ENCODE results near the gene TRAF3IP1.
"Not testable (repeated sequence)": the region's sequence is repeated elsewhere in the genome, so short reads cannot be mapped to it uniquely, and the experiment has no call there.

Gene TRAF3IP1

DNA sequence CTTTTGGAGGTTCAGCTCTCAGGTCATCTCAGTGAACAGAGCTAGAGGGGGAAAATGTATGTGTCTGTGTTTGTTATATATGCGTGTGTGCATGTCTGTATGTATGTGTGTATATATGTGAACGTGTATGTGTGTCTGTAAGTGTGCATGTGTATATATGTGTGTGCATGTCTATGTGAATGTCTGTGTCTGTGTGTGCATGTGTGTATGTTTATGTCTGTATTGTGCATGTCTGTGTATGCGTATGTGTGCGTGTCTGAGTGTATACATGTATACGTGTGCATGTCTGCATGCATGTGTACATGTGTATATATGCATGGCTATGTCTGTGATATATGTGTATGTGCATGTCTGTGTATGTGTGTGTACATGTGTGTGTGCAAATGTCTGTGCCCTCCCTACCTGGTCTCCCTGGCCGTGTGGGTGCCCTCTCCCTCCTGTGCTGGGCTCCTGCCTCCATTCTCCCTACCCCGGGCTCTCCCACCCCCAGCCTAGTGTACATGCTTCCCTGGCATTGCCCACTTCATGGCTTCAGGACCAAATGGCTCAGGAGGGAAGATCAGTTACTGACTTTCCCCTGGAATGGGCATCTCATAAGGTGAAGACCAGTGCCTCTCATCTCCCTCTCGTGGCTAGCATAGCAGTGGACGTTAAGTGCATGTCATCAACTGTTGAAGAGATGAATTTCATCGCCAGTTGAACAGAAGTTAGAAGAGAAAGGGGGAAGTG, 49.9 kb downstream of the TRAF3IP1 start:
- TF ChIP-seq POLR2A (IDR thresholded peaks at IDR 0.05; ENCODE audit: extremely low read depth, insufficient read length) (no peak), MYC (IDR thresholded peaks at IDR 0.05; ENCODE audit: low read depth, low read length) (no peak)
- TF ChIP-seq, protein P1, sequence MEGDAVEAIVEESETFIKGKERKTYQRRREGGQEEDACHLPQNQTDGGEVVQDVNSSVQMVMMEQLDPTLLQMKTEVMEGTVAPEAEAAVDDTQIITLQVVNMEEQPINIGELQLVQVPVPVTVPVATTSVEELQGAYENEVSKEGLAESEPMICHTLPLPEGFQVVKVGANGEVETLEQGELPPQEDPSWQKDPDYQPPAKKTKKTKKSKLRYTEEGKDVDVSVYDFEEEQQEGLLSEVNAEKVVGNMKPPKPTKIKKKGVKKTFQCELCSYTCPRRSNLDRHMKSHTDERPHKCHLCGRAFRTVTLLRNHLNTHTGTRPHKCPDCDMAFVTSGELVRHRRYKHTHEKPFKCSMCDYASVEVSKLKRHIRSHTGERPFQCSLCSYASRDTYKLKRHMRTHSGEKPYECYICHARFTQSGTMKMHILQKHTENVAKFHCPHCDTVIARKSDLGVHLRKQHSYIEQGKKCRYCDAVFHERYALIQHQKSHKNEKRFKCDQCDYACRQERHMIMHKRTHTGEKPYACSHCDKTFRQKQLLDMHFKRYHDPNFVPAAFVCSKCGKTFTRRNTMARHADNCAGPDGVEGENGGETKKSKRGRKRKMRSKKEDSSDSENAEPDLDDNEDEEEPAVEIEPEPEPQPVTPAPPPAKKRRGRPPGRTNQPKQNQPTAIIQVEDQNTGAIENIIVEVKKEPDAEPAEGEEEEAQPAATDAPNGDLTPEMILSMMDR (IDR thresholded peaks at IDR 0.05; ENCODE audit: low read depth, low read length), result no peak
- TF ChIP-seq, protein P2, sequence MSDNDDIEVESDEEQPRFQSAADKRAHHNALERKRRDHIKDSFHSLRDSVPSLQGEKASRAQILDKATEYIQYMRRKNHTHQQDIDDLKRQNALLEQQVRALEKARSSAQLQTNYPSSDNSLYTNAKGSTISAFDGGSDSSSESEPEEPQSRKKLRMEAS (IDR thresholded peaks at IDR 0.05; ENCODE audit: low read depth, low read length), result no peak
- DNase-seq (ENCODE audit: low read depth), result no peak
- no peak overlapping the region for H3K4me3 ChIP-seq (ENCODE audit: low read depth, low read length)

DNA sequence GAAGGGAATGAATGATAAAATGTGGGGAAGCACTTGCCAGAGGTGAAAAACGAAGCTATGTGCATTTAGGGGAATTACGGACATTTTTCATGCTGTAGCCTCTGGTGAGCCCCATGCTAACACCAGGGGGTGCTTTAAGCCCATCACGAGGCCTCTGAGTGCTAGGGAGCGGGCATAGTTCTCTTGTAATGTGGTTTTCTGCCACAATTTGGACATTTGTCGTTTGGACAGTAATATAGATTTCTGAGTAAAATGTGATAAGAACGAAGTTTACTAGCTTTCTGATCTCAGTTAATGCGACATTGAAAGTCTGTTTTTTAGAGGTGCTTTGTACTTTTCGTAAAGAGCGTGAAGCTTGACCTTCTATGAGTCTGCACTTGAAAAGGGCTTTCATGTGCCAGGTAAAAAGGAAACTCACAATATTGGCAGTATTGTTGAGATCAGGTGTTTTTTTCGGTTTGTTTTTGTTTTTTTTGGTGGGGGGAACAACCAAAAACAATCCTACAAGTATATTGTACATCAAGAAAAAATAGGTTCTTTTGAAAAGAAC, 50.6 kb downstream of the TRAF3IP1 start:
- H3K4me3 ChIP-seq (ENCODE audit: low read depth, low read length), result no peak overlapping the region
- DNase-seq (ENCODE audit: low read depth), result peak; percentile 82
- TF ChIP-seq POLR2A (IDR thresholded peaks at IDR 0.05; ENCODE audit: extremely low read depth, insufficient read length), result no peak
- no peak for TF ChIP-seq MYC (IDR thresholded peaks at IDR 0.05; ENCODE audit: low read depth, low read length)
- TF ChIP-seq, protein P1 (IDR thresholded peaks at IDR 0.05; ENCODE audit: low read depth, low read length), result peak; percentile 94
- TF ChIP-seq, protein P2 (IDR thresholded peaks at IDR 0.05; ENCODE audit: low read depth, low read length), result peak; percentile 60

DNA sequence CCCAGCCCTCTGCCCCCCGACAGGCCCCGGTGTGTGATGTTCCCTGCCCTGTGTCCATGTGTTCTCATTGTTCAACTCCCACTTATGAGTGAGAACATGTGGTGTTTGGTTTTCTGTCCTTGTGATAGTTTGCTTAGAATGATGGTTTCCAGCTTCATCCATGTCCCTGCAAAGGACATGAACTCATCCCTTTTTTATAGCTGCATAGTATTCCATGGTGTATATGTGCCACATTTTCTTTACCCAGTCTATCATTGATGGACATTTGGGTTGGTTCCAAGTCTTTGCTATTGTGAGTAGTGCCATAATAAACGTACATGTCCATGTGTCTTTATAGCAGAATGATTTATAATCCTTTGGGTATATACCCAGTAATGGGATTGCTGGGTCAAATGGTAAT, 52.0 kb downstream of the TRAF3IP1 start:
- not testable (repeated sequence) for DNase-seq (ENCODE audit: low read depth); H3K4me3 ChIP-seq (ENCODE audit: low read depth, low read length)

DNA sequence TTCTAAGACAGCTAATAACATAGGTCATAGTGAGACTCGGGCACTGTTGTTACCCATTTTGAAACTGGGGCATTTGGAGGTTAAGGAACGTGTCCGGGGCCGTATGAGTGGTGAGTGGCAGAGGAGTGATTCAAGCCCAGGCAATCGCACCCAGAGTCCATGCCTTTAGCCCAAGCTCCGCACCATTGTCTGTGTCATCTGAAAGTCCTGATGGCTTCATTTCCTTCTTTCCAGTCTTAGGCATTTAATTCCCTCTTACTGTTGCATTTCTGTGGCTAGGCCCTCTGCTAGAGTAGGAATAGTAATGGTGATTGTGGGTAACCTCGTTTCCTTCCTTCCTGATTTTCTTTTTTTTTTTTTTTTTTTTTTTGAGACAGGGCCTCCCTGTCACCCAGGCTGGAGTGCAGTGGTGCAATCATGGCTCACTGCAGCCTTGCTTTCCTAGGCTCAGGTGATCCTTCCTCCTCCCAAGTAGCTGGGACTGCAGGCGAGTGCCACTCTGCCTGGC, 56.6 kb downstream of the TRAF3IP1 start:
- peak; percentile 80 for DNase-seq (ENCODE audit: low read depth)
- H3K4me3 ChIP-seq (ENCODE audit: low read depth, low read length), result no peak overlapping the region
- no peak for TF ChIP-seq MYC (IDR thresholded peaks at IDR 0.05; ENCODE audit: low read depth, low read length)
- TF ChIP-seq, protein P2 (IDR thresholded peaks at IDR 0.05; ENCODE audit: low read depth, low read length), result no peak
- TF ChIP-seq POLR2A (IDR thresholded peaks at IDR 0.05; ENCODE audit: extremely low read depth, insufficient read length), result no peak
- TF ChIP-seq, protein P1 (IDR thresholded peaks at IDR 0.05; ENCODE audit: low read depth, low read length), result no peak

DNA sequence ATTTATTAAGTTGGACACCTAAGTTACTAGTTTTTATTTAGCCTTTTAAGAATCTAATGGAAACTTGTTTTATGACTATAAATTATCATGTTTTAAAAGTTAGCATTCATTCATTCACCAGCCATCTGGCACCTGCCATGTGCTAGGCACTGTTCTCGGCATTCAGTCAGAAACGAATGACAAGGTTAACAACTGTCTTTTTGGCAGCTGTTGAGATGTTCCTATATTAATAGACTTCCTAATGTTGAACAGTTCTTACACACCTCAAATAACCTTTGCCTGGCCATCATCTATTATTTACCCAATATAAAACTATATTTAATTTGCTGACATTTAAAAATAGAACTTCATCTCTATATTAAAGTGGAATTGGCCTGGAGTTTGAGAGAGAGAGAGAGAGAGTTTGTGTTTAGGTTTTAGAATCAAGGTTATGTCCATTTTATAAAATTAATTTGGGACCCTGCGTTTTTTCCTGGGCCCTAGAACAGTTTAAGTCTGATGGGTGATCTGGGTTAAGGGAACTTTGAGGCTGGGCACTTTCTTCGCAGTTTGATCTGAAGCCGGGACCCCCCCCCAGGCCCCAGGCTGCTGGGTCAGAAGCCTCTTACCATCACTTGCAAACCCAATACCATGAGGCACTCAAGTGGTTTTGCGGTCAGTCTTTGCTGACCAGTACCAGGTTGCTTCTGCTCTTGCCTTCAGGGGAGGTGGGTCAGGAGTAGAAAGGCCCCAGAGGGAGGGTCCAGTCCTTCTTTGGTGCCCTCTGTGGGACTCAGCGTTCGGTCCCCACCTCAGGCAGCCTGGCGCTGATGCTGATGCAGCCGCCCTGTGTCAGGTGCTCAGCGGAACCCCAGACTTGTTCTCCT, 58.1 kb downstream of the TRAF3IP1 start:
- DNase-seq (ENCODE audit: low read depth), result no peak
- TF ChIP-seq POLR2A (IDR thresholded peaks at IDR 0.05; ENCODE audit: extremely low read depth, insufficient read length) (no peak), MYC (IDR thresholded peaks at IDR 0.05; ENCODE audit: low read depth, low read length) (no peak)
- TF ChIP-seq, protein P1 (IDR thresholded peaks at IDR 0.05; ENCODE audit: low read depth, low read length), result no peak
- TF ChIP-seq, protein P2 (IDR thresholded peaks at IDR 0.05; ENCODE audit: low read depth, low read length), result no peak
- no peak overlapping the region for H3K4me3 ChIP-seq (ENCODE audit: low read depth, low read length)

All from NB4 (cell line).